Mononuclear cell (primary cell): ENCODE measurements around the gene TMEM63B. TPM values are rescaled to one million over a fixed set of nuclear protein-coding genes. Genes with fewer than 3 reads are reported as not detected.

Experiments used
- H3K27me3 ChIP-seq: 2 replicates; pipeline ENCODE4 v1.6.0; 2011; ENCODE audit warnings: low read length, control low read depth; ENCODE audit not compliant: insufficient read depth
- H3K4me1 ChIP-seq: 2 replicates; pipeline ENCODE4 v1.5.1; 2011; ENCODE audit warnings: mild to moderate bottlenecking, low read length, control low read depth; ENCODE audit not compliant: insufficient read depth
- H3K4me3 ChIP-seq: 2 replicates; pipeline ENCODE4 v1.5.1; 2011; ENCODE audit warnings: mild to moderate bottlenecking, low read length, moderate library complexity
- H3K9me3 ChIP-seq: 2 replicates; pipeline ENCODE4 v1.5.1; 2011; ENCODE audit warnings: low read depth, mild to moderate bottlenecking, control low read depth, low read length
- total RNA-seq: library from RNA; depleted of rRNA; stranded (reverse); fragments of >200 nt; gene quantifications from one replicate; pipeline ENCODE4 v1.2.3, GENCODE V29; 2012

The TMEM63B gene
- 8.1 TPM for total RNA-seq

- H3K4me1 ChIP-seq: peaks cover 53% of the 10 kb centered on the region
- H3K4me3 ChIP-seq: peak within 1 kb of the TSS; percentile 78
These were observed at the start of gene TMEM63B, which contains the start of gene MRPL14 for GRCh38 chr6:44127186-44128019. Gene TMEM63B, plus strand, starts transcription at chr6:44127554. Its CDS starts 7,031 bp downstream, at chr6:44134585. Gene MRPL14, minus strand, starts transcription at chr6:44127452. Its CDS starts 10,841 bp downstream, at chr6:44116611.

GRCh38 chr6:44078219-44078826 is 49.0 kb upstream of the TMEM63B start:
- Histone ChIP-seq H3K27me3 (peaks cover 20% of the 10 kb centered on the region), H3K4me3 (no peak overlapping the region), H3K9me3 (no peaks in the 10 kb centered on the region), H3K4me1 (peaks cover 12% of the 10 kb centered on the region)

More at GRCh38 chr6:44127186-44128019, at the start of gene TMEM63B, which contains the start of gene MRPL14:
- H3K9me3 ChIP-seq: no peaks in the 10 kb centered on the region
- no peaks in the 10 kb centered on the region for H3K27me3 ChIP-seq

- H3K9me3 ChIP-seq: no peaks in the 10 kb centered on the region
- H3K4me1 ChIP-seq: peaks cover 6% of the 10 kb centered on the region
- H3K4me3 ChIP-seq: no peak overlapping the region
- peaks cover 16% of the 10 kb centered on the region for H3K27me3 ChIP-seq
These were observed 48.3 kb upstream of the TMEM63B start for GRCh38 chr6:44078827-44079671.

GRCh38 chr6:44079672-44080071 is 47.7 kb upstream of the TMEM63B start:
- H3K4me3 ChIP-seq: no peak overlapping the region
- peaks cover 14% of the 10 kb centered on the region for H3K27me3 ChIP-seq
- H3K4me1 ChIP-seq: no peaks in the 10 kb centered on the region
- H3K9me3 ChIP-seq: no peaks in the 10 kb centered on the region

GRCh38 chr6:44080561-44081521 is 46.5 kb upstream of the TMEM63B start:
- H3K4me1 ChIP-seq: no peaks in the 10 kb centered on the region
- no peak overlapping the region for H3K4me3 ChIP-seq
- no peaks in the 10 kb centered on the region for H3K9me3 ChIP-seq
- peaks cover 14% of the 10 kb centered on the region for H3K27me3 ChIP-seq

- Histone ChIP-seq H3K4me1 (no peaks in the 10 kb centered on the region), H3K9me3 (no peaks in the 10 kb centered on the region), H3K27me3 (peaks cover 11% of the 10 kb centered on the region), H3K4me3 (no peak overlapping the region)
These were observed 45.6 kb upstream of the TMEM63B start for GRCh38 chr6:44081753-44082152.

- Histone ChIP-seq H3K9me3 (no peaks in the 10 kb centered on the region), H3K4me3 (no peak overlapping the region), H3K4me1 (no peaks in the 10 kb centered on the region), H3K27me3 (peaks cover 6% of the 10 kb centered on the region)
These were observed 44.5 kb upstream of the TMEM63B start for GRCh38 chr6:44082872-44083321.

GRCh38 chr6:44084231-44085014 is 42.9 kb upstream of the TMEM63B start:
- H3K4me3 ChIP-seq: no peak overlapping the region
- H3K9me3 ChIP-seq: no peaks in the 10 kb centered on the region
- no peaks in the 10 kb centered on the region for H3K4me1 ChIP-seq

GRCh38 chr6:44085219-44085618 is 42.1 kb upstream of the TMEM63B start:
- no peak overlapping the region for H3K4me3 ChIP-seq
- no peaks in the 10 kb centered on the region for H3K9me3 ChIP-seq
- H3K4me1 ChIP-seq: no peaks in the 10 kb centered on the region
- H3K27me3 ChIP-seq: no peaks in the 10 kb centered on the region

More at GRCh38 chr6:44084231-44085014, 42.9 kb upstream of the TMEM63B start:
- H3K27me3 ChIP-seq: no peaks in the 10 kb centered on the region

GRCh38 chr6:44086931-44087574 is 40.3 kb upstream of the TMEM63B start:
- Histone ChIP-seq H3K4me1 (no peaks in the 10 kb centered on the region), H3K9me3 (no peaks in the 10 kb centered on the region), H3K27me3 (no peaks in the 10 kb centered on the region), H3K4me3 (no peak overlapping the region)

GRCh38 chr6:44087623-44088022 is 39.7 kb upstream of the TMEM63B start:
- no peaks in the 10 kb centered on the region for H3K4me1 ChIP-seq
- H3K9me3 ChIP-seq: no peaks in the 10 kb centered on the region
- H3K27me3 ChIP-seq: no peaks in the 10 kb centered on the region
- no peak overlapping the region for H3K4me3 ChIP-seq

- H3K27me3 ChIP-seq: no peaks in the 10 kb centered on the region
- H3K9me3 ChIP-seq: no peaks in the 10 kb centered on the region
- H3K4me1 ChIP-seq: no peaks in the 10 kb centered on the region
- H3K4me3 ChIP-seq: no peak overlapping the region
These were observed 38.3 kb upstream of the TMEM63B start for GRCh38 chr6:44088827-44089590.
